Gastrocnemius medialis (tissue), 4 donors: Measurements from ENCODE around the gene MYRIP. TPM values are rescaled to one million over a fixed set of nuclear protein-coding genes. Genes with fewer than 3 reads are reported as not detected.

ENCODE experiments used
- ATAC-seq, 2 donors: fragments of 150-250 bp; one replicate each; pipeline ENCODE4 v1.9.1; 2016
- DNase-seq, 2 donors: peaks; one replicate each; pipeline ENCODE4 v3.0.0-alpha.2; 2019
- H3K27ac ChIP-seq, 4 donors: fragments of 200-600 bp; sonication (generic); 1 replicate in 1 of 4; 2 replicates in 3 of 4; pipeline ENCODE4 v1.5.1; 2016 to 2018; ENCODE audit warnings: mild to moderate bottlenecking in 2 of 4, moderate library complexity in 1 of 4
- H3K27me3 ChIP-seq, 3 donors: fragments of 200-600 bp; sonication (generic) in 2 of 3; 1 replicate in 1 of 3; 2 replicates in 2 of 3; pipeline versions ENCODE4 v1.5.1 to v1.6.0; 2016 to 2019; ENCODE audit warnings: mild to moderate bottlenecking in 1 of 3, moderate library complexity in 1 of 3
- H3K36me3 ChIP-seq, 2 donors: fragments of 200-600 bp; sonication (generic) in 1 of 2; one replicate each; pipeline ENCODE4 v1.5.1; 2017 to 2018
- H3K4me1 ChIP-seq, 2 donors: fragments of 200-600 bp; sonication (generic) in 1 of 2; one replicate each; pipeline ENCODE4 v1.5.1; 2016 to 2017; ENCODE audit warnings: mild to moderate bottlenecking in 2 of 2
- H3K4me3 ChIP-seq, 4 donors: fragments of 200-600 bp; sonication (generic) in 3 of 4; 1 replicate in 1 of 4; 2 replicates in 3 of 4; pipeline ENCODE4 v1.5.1; 2016 to 2019; ENCODE audit warnings: mild to moderate bottlenecking in 2 of 4
- H3K9me3 ChIP-seq, 3 donors: fragments of 200-600 bp; sonication (generic) in 2 of 3; 1 replicate in 1 of 3; 2 replicates in 2 of 3; pipeline ENCODE4 v1.5.1; 2016 to 2019
- CTCF ChIP-seq, 5 experiments: fragments of 450-650 bp in 3 of 5; fragments of 200-600 bp in 2 of 5; sonication (generic) in 2 of 5; IDR thresholded peaks in 4 of 5; conservative IDR thresholded peaks in 1 of 5; 1 replicate in 4 of 5; 2 replicates in 1 of 5; pipeline ENCODE4 v1.5.1; 2016 to 2019; ENCODE audit warnings: antibody characterized with exemption in 5 of 5, mild to moderate bottlenecking in 3 of 5, moderate library complexity in 3 of 5
- POLR2A ChIP-seq, 2 donors: fragments of 450-650 bp; IDR thresholded peaks; one replicate each; pipeline ENCODE4 v1.6.1; 2017; ENCODE audit warnings: antibody characterized with exemption in 2 of 2, mild to moderate bottlenecking in 2 of 2, moderate library complexity in 2 of 2
- in situ Hi-C, 4 donors: fragments of 200-750 bp; cut with MboI; loops; one replicate each; pipeline versions ENCODE4 v1.15.0 to v1.8.0; 2017; ENCODE audit warnings: low sequenced_read_pairs in 4 of 4
- intact Hi-C: fragments of 100-400 bp; cut with DNase I; formaldehyde crosslinking; loops from one replicate; pipeline ENCODE4 v1.15.1; 2023; ENCODE audit warnings: low total_unique reads
- total RNA-seq, 4 donors: library from RNA; depleted of rRNA; stranded (reverse); fragments of >200 nt; gene quantifications; one replicate each; pipeline versions ENCODE4 v1.1.0 to v1.2.3, GENCODE V29; 2016

The MYRIP gene
- total RNA-seq, 4 donors from 2014 or later: 0.66 to 1.9 (median 1.5) TPM

GRCh38 chr3:40247714-40248454 is 438.5 kb downstream of the MYRIP start:
- H3K27ac ChIP-seq: no peak overlapping the region

GRCh38 chr3:40248591-40248990 is 439.2 kb downstream of the MYRIP start:
- DNase-seq (no peak), ATAC-seq (no peak)
- intact Hi-C loops: no loop called here
- in situ Hi-C loops: no loop called here
- H3K36me3 ChIP-seq: no peaks in the 10 kb centered on the region
- H3K9me3 ChIP-seq: no peaks in the 10 kb centered on the region
- H3K27ac ChIP-seq: no peak overlapping the region
- H3K27me3 ChIP-seq: no peaks in the 10 kb centered on the region
- TF ChIP-seq POLR2A (IDR thresholded peaks at IDR 0.05): no peak
- TF ChIP-seq CTCF (IDR thresholded peaks at IDR 0.05 in 4 of 5, conservative IDR thresholded peaks at IDR 0.05 in 1 of 5): no peak
- H3K4me3 ChIP-seq: no peak overlapping the region
- H3K4me1 ChIP-seq: no peaks in the 10 kb centered on the region

More at GRCh38 chr3:40247714-40248454, 438.5 kb downstream of the MYRIP start:
- intact Hi-C loops: no loop called here
- ATAC-seq (no peak), DNase-seq (no peak)
- Histone ChIP-seq H3K27me3 (no peaks in the 10 kb centered on the region), H3K36me3 (no peaks in the 10 kb centered on the region), H3K4me3 (no peak overlapping the region), H3K9me3 (no peaks in the 10 kb centered on the region), H3K4me1 (no peaks in the 10 kb centered on the region)
- TF ChIP-seq CTCF (IDR thresholded peaks at IDR 0.05 in 4 of 5, conservative IDR thresholded peaks at IDR 0.05 in 1 of 5) (no peak), POLR2A (IDR thresholded peaks at IDR 0.05) (no peak)
- in situ Hi-C loops: no loop called here

- no peak overlapping the region for H3K27ac ChIP-seq
- TF ChIP-seq POLR2A (IDR thresholded peaks at IDR 0.05) (no peak), CTCF (IDR thresholded peaks at IDR 0.05 in 4 of 5, conservative IDR thresholded peaks at IDR 0.05 in 1 of 5) (no peak)
- no peaks in the 10 kb centered on the region for H3K36me3 ChIP-seq
- intact Hi-C loops: no loop called here
- in situ Hi-C loops: no loop called here
- H3K27me3 ChIP-seq: no peaks in the 10 kb centered on the region
- ATAC-seq (no peak), DNase-seq (no peak)
- no peaks in the 10 kb centered on the region for H3K4me1 ChIP-seq
- no peaks in the 10 kb centered on the region for H3K9me3 ChIP-seq
- no peak overlapping the region for H3K4me3 ChIP-seq
Observed at GRCh38 chr3:40249168-40249567, 439.8 kb downstream of the MYRIP start.

- Histone ChIP-seq H3K27me3 (no peaks in the 10 kb centered on the region), H3K9me3 (no peaks in the 10 kb centered on the region), H3K4me1 (no peaks in the 10 kb centered on the region), H3K4me3 (no peak overlapping the region), H3K27ac (no peak overlapping the region), H3K36me3 (no peaks in the 10 kb centered on the region)
- ATAC-seq: no peak
- intact Hi-C loops (no loop called here), in situ Hi-C loops (no loop called here)
- no peak for TF ChIP-seq POLR2A (IDR thresholded peaks at IDR 0.05)
- no peak for DNase-seq
Observed at GRCh38 chr3:40254491-40254890, 445.1 kb downstream of the MYRIP start.

- no peaks in the 10 kb centered on the region for H3K9me3 ChIP-seq
- no peaks in the 10 kb centered on the region for H3K4me1 ChIP-seq
- H3K27me3 ChIP-seq: no peaks in the 10 kb centered on the region
- no peaks in the 10 kb centered on the region for H3K36me3 ChIP-seq
- in situ Hi-C loops (no loop called here), intact Hi-C loops (no loop called here)
- H3K4me3 ChIP-seq: no peak overlapping the region
- TF ChIP-seq POLR2A (IDR thresholded peaks at IDR 0.05) (no peak), CTCF (IDR thresholded peaks at IDR 0.05 in 4 of 5, conservative IDR thresholded peaks at IDR 0.05 in 1 of 5) (no peak)
- ATAC-seq (no peak), DNase-seq (no peak)
- no peak overlapping the region for H3K27ac ChIP-seq
Observed at GRCh38 chr3:40254891-40255290, 445.5 kb downstream of the MYRIP start.
